Psoas muscle (tissue), 8 donors: ENCODE results near the gene SCAMP2. TPM values are rescaled to one million over a fixed set of nuclear protein-coding genes. Genes with fewer than 3 reads are reported as not detected.

ENCODE experiments used
- ATAC-seq, 4 donors: fragments of 200-7000 bp; cut with Tn5 transposase; one replicate each; pipeline ENCODE4 v1.9.1; 2020; ENCODE audit warnings: moderate library complexity in 3 of 4, mild to moderate bottlenecking in 2 of 4
- DNase-seq, 2 donors: peaks; one replicate each; pipeline ENCODE4 v3.0.0-alpha.2; 2020
- H3K27ac ChIP-seq: fragments of 200-600 bp; one replicate; pipeline ENCODE4 v1.8.0; 2022
- H3K27me3 ChIP-seq, 3 donors: fragments of 200-600 bp in 1 of 3; one replicate each; pipeline versions ENCODE4 v1.6.1 to v1.8.0; 2013 to 2022; ENCODE audit warnings: low read length in 2 of 3, mild to moderate bottlenecking in 2 of 3, moderate library complexity in 1 of 3; ENCODE audit not compliant: insufficient read depth in 3 of 3
- H3K36me3 ChIP-seq, 2 donors: fragments of 200-600 bp in 1 of 2; one replicate each; pipeline versions ENCODE4 v1.6.1 to v1.8.0; 2013 to 2022; ENCODE audit warnings: low read depth in 1 of 2, mild to moderate bottlenecking in 1 of 2, moderate library complexity in 1 of 2; ENCODE audit not compliant: insufficient read depth in 1 of 2
- H3K4me1 ChIP-seq: fragments of 200-600 bp; one replicate; pipeline ENCODE4 v1.8.0; 2022
- H3K4me3 ChIP-seq: fragments of 200-600 bp; one replicate; pipeline ENCODE4 v1.8.0; 2022; ENCODE audit warnings: mild to moderate bottlenecking
- H3K9me3 ChIP-seq: fragments of 200-600 bp; one replicate; pipeline ENCODE4 v1.8.0; 2022
- WGBS, 3 donors: extraction: QIAGEN DNeasy Blood & Tissue Kit; methylation state at CpG; one replicate each; pipeline versions ENCODE4 v1.1.6 to v1.1.7; 2013; 5-methylcytosine and 5-hydroxymethylcytosine counted together
- intact Hi-C, 2 donors: fragments of 100-400 bp; cut with DNase I; formaldehyde crosslinking; loops; one replicate each; pipeline versions ENCODE4 v1.11.0 to v1.14.2; 2022
- polyA plus RNA-seq, 3 donors: library from polyadenylated mRNA; stranded (reverse); fragments of 200-250 nt; gene quantifications; one replicate each; pipeline ENCODE4 v1.2.3, GENCODE V29; 2013
- total RNA-seq, 4 donors: library from RNA; stranded (reverse); fragmentation: NEBNext Ultra II Directional in 2 of 4; extraction: Animal tissue kit (Norgen Biotek cat#: 25700) in 2 of 4; gene quantifications; one replicate each; pipeline versions ENCODE4 v1.2.1 to v1.2.4, GENCODE V29; 2021 to 2023
- TF ChIP-seq, protein P1 (sequence below): fragments of 200-600 bp; IDR thresholded peaks from one replicate; pipeline ENCODE4 v1.8.0; 2022; ENCODE audit warnings: antibody characterized with exemption
- donor health status: healthy with polysubstance abuse.
- donor health status: DM: no; HTN: no; CAD: no; lungs with moderate emphysema.
- donor health status: Bipolar disorder and iron deficiency.
- donor health status: healthy.
- donor health status: DM: yes; HTN: yes; CAD: no.
- donor health status: DM: no; HTN: no; CAD: no.
- donor health status: DM: no; HTN: no; CAD: no.
- donor health status: DM: yes; HTN: yes; CAD: no.

SCAMP2 gene
- total and polyA plus RNA-seq, 7 donors, result 32.1 to 73.6 (median 48.6) TPM

DNA sequence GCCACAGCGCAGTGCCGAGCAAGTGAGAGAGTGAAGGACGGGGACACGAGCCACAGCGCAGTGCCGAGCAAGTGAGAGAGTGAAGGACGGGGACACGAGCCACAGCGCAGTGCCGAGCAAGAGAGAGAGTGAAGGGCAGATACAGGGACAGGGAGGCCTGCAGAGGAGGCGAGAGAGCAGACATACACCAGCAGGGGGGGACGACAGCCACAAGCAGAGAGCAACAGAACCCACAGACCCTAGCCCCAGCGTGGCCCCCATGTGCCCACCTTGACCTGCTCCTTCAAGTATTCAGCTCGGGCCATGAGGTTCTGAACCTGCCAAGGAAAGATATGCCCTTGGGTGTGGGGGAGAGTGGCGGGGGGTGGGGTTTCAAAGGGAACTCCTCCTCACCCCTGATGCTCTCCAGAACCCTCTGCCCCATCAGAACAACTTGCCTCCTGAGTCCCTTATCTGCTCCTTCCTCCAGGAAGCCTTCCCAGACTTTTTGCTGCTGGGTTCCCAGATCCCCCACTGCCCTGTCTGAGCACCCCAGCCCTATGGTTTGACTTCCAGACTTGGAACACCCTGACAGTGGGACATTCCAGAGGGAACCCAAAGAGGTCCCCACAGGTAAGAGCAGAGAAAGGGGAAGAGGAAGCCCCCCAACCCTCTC, 35.6 kb downstream of the SCAMP2 start:
- Histone ChIP-seq H3K4me3 (no peak overlapping the region), H3K36me3 (peaks cover 0 to 55% of the 10 kb centered on the region in 2 donors), H3K27ac (no peak overlapping the region), H3K9me3 (no peaks in the 10 kb centered on the region), H3K27me3 (no peaks in the 10 kb centered on the region), H3K4me1 (no peaks in the 10 kb centered on the region)
- WGBS, 3 donors, result 77 to 91% (median 86%) methylated on average over 9 to 15 of the region's 15 CpGs
- intact Hi-C loops, result loop anchor here in 1 of 2 donors (5.0 kb wide), 1 partner anchor 55 kb away; the partner anchor contains the start of gene CSK
- ATAC-seq (no peak), DNase-seq (no peak)
- TF ChIP-seq, protein P1, sequence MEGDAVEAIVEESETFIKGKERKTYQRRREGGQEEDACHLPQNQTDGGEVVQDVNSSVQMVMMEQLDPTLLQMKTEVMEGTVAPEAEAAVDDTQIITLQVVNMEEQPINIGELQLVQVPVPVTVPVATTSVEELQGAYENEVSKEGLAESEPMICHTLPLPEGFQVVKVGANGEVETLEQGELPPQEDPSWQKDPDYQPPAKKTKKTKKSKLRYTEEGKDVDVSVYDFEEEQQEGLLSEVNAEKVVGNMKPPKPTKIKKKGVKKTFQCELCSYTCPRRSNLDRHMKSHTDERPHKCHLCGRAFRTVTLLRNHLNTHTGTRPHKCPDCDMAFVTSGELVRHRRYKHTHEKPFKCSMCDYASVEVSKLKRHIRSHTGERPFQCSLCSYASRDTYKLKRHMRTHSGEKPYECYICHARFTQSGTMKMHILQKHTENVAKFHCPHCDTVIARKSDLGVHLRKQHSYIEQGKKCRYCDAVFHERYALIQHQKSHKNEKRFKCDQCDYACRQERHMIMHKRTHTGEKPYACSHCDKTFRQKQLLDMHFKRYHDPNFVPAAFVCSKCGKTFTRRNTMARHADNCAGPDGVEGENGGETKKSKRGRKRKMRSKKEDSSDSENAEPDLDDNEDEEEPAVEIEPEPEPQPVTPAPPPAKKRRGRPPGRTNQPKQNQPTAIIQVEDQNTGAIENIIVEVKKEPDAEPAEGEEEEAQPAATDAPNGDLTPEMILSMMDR, result no peak

DNA sequence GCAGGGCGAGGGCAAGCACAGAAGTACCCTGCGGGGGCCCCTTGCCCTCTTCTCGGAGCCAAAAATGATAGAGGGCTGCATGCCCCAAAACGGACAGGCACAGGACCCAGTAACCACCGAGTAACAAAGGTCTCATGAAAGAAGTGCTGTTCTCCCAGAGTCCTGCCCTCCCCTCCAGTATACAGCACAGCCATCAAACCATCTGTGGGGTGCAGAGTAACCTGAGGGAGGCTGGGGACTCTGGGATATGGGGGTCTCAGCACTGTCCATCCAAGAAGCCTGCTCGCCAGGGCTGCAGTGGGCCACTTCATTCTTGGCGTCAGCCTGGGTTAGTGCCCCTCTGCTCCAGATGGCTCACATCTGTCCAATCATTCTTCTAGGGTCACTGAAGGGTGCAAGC, 36.3 kb downstream of the SCAMP2 start:
- H3K4me3 ChIP-seq, result no peak overlapping the region
- ATAC-seq, result no peak
- intact Hi-C loops, result loop anchor here in 1 of 2 donors (5.0 kb wide), 1 partner anchor 55 kb away; the partner anchor contains the start of gene CSK
- no peak overlapping the region for H3K27ac ChIP-seq
- 78 to 87% (median 87%) methylated on average over 7 of the region's 7 CpGs for WGBS, 3 donors
- H3K27me3 ChIP-seq, result no peaks in the 10 kb centered on the region
- DNase-seq, result no peak
- H3K4me1 ChIP-seq, result peaks cover 5% of the 10 kb centered on the region
- H3K36me3 ChIP-seq, result peaks cover 0 to 55% of the 10 kb centered on the region in 2 donors
- TF ChIP-seq, protein P1, result no peak
- no peaks in the 10 kb centered on the region for H3K9me3 ChIP-seq

DNA sequence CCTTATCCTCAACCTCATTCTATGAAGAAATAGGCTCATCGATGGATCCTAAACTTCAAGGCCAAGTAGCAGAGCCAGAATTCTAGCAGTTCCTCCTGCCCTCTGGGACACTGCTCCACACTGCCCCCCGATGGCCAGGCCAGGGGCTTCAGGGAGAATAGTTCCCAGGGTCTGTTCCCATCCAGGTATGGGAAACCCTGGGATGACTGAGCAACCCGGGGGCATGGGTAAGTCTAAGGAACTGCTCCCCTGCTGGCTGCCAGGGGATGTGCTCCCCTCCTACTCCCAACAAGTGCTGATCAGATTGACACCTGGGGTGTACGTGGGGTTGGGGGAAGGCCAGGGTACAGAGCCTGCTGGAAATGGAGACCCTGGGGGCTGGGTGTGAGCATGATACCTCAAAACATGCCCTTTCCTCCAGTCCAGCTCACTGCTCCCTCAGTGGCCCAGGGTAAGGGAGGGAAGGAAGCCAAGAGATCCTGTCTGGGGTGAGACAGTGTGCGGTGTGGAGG, 37.8 kb downstream of the SCAMP2 start:
- Histone ChIP-seq H3K4me1 (peaks cover 17% of the 10 kb centered on the region), H3K36me3 (peaks cover 0 to 44% of the 10 kb centered on the region in 2 donors), H3K9me3 (no peaks in the 10 kb centered on the region), H3K27ac (no peak overlapping the region), H3K27me3 (no peaks in the 10 kb centered on the region), H3K4me3 (no peak overlapping the region)
- intact Hi-C loops, result loop anchor here in 1 of 2 donors (5.0 kb wide), 1 partner anchor 53 kb away; the partner anchor contains the start of gene CSK
- ATAC-seq (peak; percentile 46 to 78 (median 68)), DNase-seq (peak; percentile 59 to 80)
- TF ChIP-seq, protein P1, result peak; percentile 74
- 36 to 41% (median 38%) methylated on average over 5 of the region's 5 CpGs for WGBS, 3 donors

DNA sequence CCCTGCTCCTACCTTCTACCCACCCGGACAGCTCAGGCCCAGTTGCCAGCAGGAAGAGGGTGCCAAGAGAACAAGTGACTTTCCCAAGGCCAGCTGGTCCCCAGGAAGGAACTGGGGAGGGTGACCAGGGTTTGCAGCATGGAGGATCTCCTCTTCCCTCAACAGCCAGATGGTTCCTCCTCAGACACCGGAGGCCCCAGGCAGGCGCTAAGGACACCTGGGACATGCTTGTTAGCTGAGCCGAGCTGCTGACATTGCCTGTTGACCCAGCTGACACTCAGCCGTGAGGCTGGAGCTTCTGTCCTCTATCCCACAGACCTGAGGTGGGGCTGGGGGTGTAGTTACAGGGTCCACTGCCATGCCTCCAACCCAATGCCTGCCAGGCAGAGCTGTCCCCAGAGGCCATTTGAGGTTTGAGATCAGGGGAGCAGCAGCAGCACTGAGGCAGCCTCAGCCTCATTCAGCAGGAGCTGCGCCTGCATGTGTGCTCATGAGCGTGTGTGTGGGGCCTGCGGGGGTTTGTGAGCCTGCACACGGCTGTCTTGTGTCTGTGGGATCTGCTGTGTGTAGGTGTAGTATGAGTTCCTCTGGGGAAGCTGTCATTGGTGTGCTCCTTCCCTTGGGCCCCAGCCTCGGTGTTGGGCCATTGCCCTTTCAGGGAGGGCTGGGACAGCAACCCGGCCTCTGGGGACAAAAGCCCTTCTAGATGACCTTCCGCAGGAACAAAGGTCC, 39.6 kb downstream of the SCAMP2 start:
- ATAC-seq (no peak), DNase-seq (no peak)
- H3K4me1 ChIP-seq, result peaks cover 17% of the 10 kb centered on the region
- no peak overlapping the region for H3K4me3 ChIP-seq
- H3K27ac ChIP-seq, result no peak overlapping the region
- H3K36me3 ChIP-seq, result peaks cover 0 to 28% of the 10 kb centered on the region in 2 donors
- TF ChIP-seq, protein P1, result no peak
- intact Hi-C loops, result no loop called here
- H3K9me3 ChIP-seq, result no peaks in the 10 kb centered on the region
- H3K27me3 ChIP-seq, result no peaks in the 10 kb centered on the region
- WGBS, 3 donors, result 60 to 74% (median 69%) methylated on average over 12 of the region's 12 CpGs
